GM10248 (cell line): ENCODE results near the gene ZNF574.

Experiments
- CTCF ChIA-PET: fragments of 300-600 bp; sonication (Branson Sonifier 250); formaldehyde crosslinking; extraction: SDS; loops from one replicate; lab custom pipeline; 2021; ENCODE audit warnings: antibody characterized with exemption; lab: Yijun Ruan, JAX
- POLR2A ChIA-PET: fragments of 350-650 bp; sonication (Branson Sonifier 250); formaldehyde crosslinking; extraction: SDS; loops from one replicate; lab custom pipeline; 2020; ENCODE audit warnings: antibody characterized with exemption; lab: Yijun Ruan, JAX
- DNase-seq: peaks from one replicate; pipeline ENCODE4 v3.0.0; 2012; ENCODE audit errors: extremely low spot score
- CTCF ChIP-seq: IDR thresholded peaks from 2 replicates; pipeline ENCODE4 v1.5.1; 2012; ENCODE audit warnings: mild to moderate bottlenecking, low read depth; ENCODE audit errors: extremely low read depth, missing control alignments, control extremely low read depth

Gene ZNF574

GRCh38 chr19:42117076-42117475, 41.1 kb downstream of the ZNF574 start:
- ChIA-PET POLR2A (no interaction called here), CTCF (interaction anchor here (1.0 to 4.5 kb wide), 6 partner anchors 8 to 283 kb away, joined by 4 to 29 read pairs (median 6); partner anchors contain the start of gene POU2F2)
- TF ChIP-seq CTCF: no peak
- DNase-seq: no peak

- ChIA-PET POLR2A (interaction anchor here (0.7 kb wide), 1 partner anchor 9 kb away, joined by 3 read pairs; no protein-coding TSS in a partner anchor), CTCF (interaction anchor here (1.8 to 4.1 kb wide), 4 partner anchors 9 to 12 kb away, joined by 5 to 28 read pairs (median 16); partner anchors contain the start of gene POU2F2)
- DNase-seq: no peak
- TF ChIP-seq CTCF: no peak
Observed at GRCh38 chr19:42120276-42120980, 44.5 kb downstream of the ZNF574 start.

GRCh38 chr19:42121036-42121621, 45.2 kb downstream of the ZNF574 start:
- TF ChIP-seq CTCF: no peak
- DNase-seq: no peak
- CTCF ChIA-PET: interaction anchor here (1.2 to 5.2 kb wide), 5 partner anchors 7 to 29 kb away, joined by 3 to 66 read pairs (median 28); partner anchors contain the start of gene POU2F2
- POLR2A ChIA-PET: no interaction called here

GRCh38 chr19:42121656-42122069, 45.7 kb downstream of the ZNF574 start:
- CTCF ChIA-PET: interaction anchor here (1.2 to 5.2 kb wide), 4 partner anchors 8 to 28 kb away, joined by 3 to 66 read pairs (median 31); partner anchors contain the start of gene POU2F2
- POLR2A ChIA-PET: no interaction called here
- TF ChIP-seq CTCF: no peak
- peak; percentile 82 for DNase-seq

GRCh38 chr19:42122691-42123607, 47.0 kb downstream of the ZNF574 start:
- ChIA-PET CTCF (interaction anchor here (0.6 to 5.2 kb wide), 13 partner anchors 9 to 316 kb away, joined by 3 to 66 read pairs (median 4); partner anchors contain the start of gene POU2F2), POLR2A (interaction anchor here (0.6 to 1.2 kb wide), 2 partner anchors 13 to 47 kb away, joined by 3 to 4 read pairs; partner anchors contain the start of gene ZNF574)
- TF ChIP-seq CTCF: no peak
- DNase-seq: peak; percentile 72
